HG03108 (cell line): Measurements from ENCODE around the gene ACO1.

Source experiments
- ATAC-seq: cut with Tn5 transposase; IDR thresholded peaks from one replicate; pipeline ENCODE4 v1.9.1; 2021; ENCODE audit warnings: moderate library complexity; ENCODE audit not compliant: unreplicated experiment

The ACO1 gene

DNA sequence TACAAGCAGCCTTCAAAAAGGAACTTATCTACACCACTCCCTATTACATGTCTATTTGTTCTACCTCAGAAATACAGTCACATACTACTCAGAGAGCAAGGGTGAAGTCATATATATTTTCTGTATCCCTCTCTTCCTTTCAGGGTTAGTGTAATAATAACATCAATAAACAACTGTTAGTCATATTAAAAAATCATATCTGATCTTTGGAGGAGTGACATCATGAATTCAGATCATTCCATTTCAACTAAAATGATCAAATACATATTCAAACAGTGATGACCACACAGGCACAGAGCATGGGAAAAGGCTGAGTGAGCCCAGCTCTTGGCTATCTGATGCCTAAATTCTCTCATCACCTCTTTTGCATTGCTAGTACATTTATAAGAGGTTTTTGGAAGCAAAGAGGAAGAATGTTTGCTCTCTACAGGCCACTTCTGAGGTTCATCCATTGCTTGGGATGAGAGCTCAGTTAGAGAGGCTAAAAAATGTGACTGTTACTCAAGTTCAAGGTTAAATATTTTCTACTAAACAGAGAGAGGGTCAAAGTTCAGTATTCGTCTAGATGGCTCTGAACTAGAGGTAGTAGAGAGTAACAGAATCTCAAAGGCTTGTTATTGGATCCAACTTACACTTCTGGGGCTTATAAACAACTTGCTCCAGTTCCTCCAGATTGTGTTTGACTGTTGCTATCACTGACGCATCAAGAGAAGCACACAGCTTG, 102.6 kb downstream of the ACO1 start:
- ATAC-seq: no peak

DNA sequence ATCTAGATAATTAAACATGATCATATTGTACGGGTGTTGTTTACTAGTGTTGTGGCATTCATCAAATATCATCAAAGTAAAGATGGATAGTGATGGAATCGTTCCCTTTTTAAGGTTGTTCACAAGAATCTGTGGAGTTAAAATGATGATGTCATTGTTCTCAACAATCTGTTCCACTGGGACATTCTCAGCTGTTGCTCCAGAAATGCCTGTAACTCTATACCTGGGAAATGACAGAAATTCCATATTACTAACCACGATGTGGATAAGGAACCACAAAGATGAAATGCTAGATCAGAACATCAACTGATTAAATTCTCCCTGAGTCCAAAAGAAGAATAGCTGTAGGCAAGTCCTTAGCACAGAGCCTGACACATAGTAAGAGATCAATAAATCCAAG, 103.5 kb downstream of the ACO1 start:
- no peak for ATAC-seq

DNA sequence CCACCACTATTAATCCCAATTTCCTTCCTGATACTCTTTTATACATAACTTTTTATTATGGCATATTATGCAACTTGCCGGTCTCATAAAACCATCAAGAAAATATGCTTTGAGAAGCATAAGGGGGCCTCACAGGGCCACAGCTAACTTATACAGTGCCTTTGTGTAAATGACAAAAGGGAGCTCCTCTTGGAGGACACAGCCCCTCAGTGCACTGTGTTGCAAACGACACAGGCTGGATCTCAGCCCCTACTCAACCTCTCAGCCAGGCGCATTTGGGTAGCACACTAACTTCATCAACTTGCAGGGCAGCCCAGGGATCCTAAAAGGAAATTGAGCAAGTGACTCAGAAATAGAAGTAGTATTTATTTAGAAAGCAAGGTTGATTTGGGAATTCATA, 106.2 kb downstream of the ACO1 start:
- ATAC-seq: no peak

DNA sequence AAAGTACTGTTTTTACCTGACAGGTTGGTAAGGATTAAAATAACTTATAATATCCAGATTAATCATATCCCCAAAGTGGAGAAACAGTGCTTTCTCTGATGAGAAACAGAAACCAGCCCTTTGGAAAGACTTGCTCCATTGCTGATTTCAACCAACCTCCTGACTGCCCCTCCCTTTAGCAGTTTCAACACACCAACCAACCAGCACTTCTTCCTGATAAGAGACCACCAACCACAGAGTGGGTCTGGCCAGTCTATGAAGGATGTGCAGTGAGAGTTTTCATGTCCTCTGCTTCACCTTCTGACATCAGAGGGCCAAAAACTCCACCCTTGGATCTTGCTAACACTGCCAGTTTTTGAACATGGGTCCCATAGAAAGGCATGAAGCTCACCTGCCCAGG, 113.5 kb downstream of the ACO1 start:
- ATAC-seq: no peak

DNA sequence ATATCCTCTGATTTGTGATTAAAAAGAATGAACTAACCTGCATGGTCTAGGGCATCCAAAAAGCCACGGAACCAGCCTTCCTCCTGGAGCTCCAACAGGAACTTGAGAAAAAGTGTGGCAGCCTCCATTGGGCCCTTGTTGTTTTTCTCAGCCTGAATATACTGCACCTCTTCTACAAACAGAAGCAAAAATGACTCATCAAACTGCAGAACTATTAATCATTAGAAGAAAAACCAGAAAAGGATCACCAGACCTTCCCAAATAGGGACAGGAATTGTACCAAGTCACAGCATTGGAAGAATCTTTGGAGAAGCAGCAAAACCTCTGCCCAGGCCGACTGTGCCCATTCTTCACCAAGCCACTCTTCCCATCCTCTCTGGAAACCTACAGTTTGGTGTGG, 116.3 kb downstream of the ACO1 start:
- ATAC-seq: no peak

DNA sequence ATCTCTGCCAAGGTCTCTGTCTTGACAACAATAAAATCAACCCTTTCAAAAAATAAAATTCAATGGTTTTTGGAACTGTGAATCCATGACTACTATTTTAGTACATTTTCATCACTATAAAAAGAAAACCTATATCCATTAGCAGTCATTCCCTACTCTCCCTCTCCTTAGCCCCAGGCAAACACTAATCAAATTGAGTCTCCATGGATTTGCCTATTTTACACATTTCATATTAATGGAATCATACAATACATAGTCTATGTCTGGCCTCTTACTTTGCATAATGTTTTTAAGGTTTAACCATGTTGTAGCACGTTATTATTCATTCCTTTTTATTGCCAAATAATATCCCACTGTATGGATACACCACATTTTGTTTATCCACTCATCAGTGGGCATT, 117.4 kb downstream of the ACO1 start:
- no peak for ATAC-seq

DNA sequence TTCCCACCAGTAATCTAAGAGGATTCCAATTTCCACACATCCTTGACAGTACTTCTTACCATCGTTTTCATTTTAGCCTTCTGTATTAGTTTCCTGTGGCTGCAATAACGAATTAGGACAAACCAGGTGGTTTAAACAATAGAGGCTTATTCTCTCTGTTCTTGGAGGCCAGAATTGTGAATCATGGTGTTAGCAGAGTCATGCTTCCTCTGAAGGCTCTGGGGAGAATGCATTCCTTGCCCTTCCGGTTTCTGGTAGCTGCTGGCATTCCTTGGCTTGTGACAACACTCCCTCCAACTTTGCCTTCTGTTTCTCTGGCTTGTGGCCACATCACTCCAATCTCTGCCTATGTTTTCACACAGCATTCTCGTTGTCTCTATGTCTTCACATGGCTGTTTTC, 118.0 kb downstream of the ACO1 start:
- no peak for ATAC-seq

DNA sequence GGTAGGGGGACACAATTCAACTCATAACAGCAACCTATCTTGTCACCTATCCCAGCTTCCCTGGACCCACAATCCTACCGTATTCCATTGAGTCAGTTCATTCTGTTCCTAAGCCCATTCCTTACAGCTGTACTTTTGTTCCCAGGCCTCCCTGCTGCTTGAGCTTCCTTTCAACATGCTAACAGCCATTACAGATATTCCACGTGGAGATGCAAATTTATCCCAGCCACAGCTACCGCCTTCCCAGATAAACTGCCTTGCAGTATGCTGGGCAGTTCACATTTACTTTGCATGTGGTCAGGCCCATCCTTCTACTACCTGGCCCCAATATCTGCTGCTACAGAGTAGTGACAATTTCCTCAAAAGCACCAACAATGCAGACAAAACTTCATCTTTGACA, 118.6 kb downstream of the ACO1 start:
- no peak for ATAC-seq
